ENCODE data around the gene CELF1. TPM values are rescaled to one million over a fixed set of nuclear protein-coding genes. Genes with fewer than 3 reads are reported as not detected.

CELF1 gene
- total and polyA plus RNA-seq, 2 of the 4 experiments (the other 2 are of a cell fraction), result 63.3 to 135 TPM

GRCh38 chr11:47507563-47508239, 45.2 kb downstream of the CELF1 start:
- H3K9me1 ChIP-seq (ENCODE audit: insufficient read depth, low read length), result peaks cover 28% of the 10 kb centered on the region
- H2BK20ac ChIP-seq (ENCODE audit: low read depth, low read length), result no peak overlapping the region
- intact Hi-C loops (cut with micrococcal nuclease) (no loop called here), dilution Hi-C loops (cut with HindIII; ENCODE audit: low sequenced_read_pairs, unreplicated experiment) (no loop called here), in situ Hi-C loops (cut with MboI; ENCODE audit: low sequenced_read_pairs) (no loop called here)
- 83% methylated on average over 1 of the region's 1 CpG; no CpG with 5 or more reads in 1 of the 2 experiments for WGBS, 2 experiments (ENCODE audit: extremely low coverage in 2 of 2, insufficient read length in 1 of 2)
- CTCF ChIA-PET, result interaction anchor here (0.6 kb wide), 1 partner anchor 224 kb away, joined by 3 read pairs; no protein-coding TSS in a partner anchor
- H2AFZ ChIP-seq (replicated peaks; ENCODE audit: low read length, poor library complexity), result no peak overlapping the region
- H3K9me3 ChIP-seq (ENCODE audit: control insufficient read depth, insufficient read depth, low read length), result no peaks in the 10 kb centered on the region
- no peak overlapping the region for H3K4me2 ChIP-seq (ENCODE audit: low read depth, low read length)
- no peak overlapping the region for H3K56ac ChIP-seq (ENCODE audit: extremely low read depth, insufficient read depth, low read length)
- H4K5ac ChIP-seq (ENCODE audit: low read depth, low read length), result no peak overlapping the region
- H2AK5ac ChIP-seq (ENCODE audit: low read depth, low read length), result no peak overlapping the region
- ATAC-seq (ENCODE audit: low read depth) (no peak), DNase-seq (no peak)
- H4K91ac ChIP-seq (ENCODE audit: insufficient read depth, low read depth, low read length), result no peak overlapping the region
- H3K23ac ChIP-seq (ENCODE audit: low read depth, low read length), result no peak overlapping the region
- peaks cover 34 to 91% of the 10 kb centered on the region in 2 experiments for H3K79me1 ChIP-seq (ENCODE audit: low read depth in 1 of 2, low read length in 2 of 2)
- no peak overlapping the region for H2BK120ac ChIP-seq (ENCODE audit: low read depth, low read length)
- no peak overlapping the region for H3K18ac ChIP-seq (ENCODE audit: low read depth, low read length)
- no peak overlapping the region for H2AK9ac ChIP-seq (replicated peaks; ENCODE audit: low read depth, low read length, poor library complexity)
- H3K4me3 ChIP-seq (ENCODE audit: insufficient read depth, low read depth, low read length), result no peak overlapping the region
- no peak overlapping the region for H2BK15ac ChIP-seq (ENCODE audit: low read depth, low read length)
- H3K4me1 ChIP-seq (ENCODE audit: control insufficient read depth, insufficient read depth, low read length), result peaks cover 12% of the 10 kb centered on the region
- H3K27ac ChIP-seq (ENCODE audit: insufficient read depth, low read length), result no peak overlapping the region
- H3K27me3 ChIP-seq (ENCODE audit: control insufficient read depth, insufficient read depth, low read length), result no peaks in the 10 kb centered on the region
- H3K36me3 ChIP-seq (ENCODE audit: control insufficient read depth, insufficient read depth, low read length), result no peaks in the 10 kb centered on the region
- no TSS peak for BruUV-seq (replicated peaks)
- H3K4ac ChIP-seq (ENCODE audit: low read depth, low read length), result no peak overlapping the region
- no peak overlapping the region for H4K8ac ChIP-seq (ENCODE audit: low read depth in 2 of 2, low read length in 2 of 2)
- no peak for TF ChIP-seq SMC3 (IDR thresholded peaks at IDR 0.05; ENCODE audit: low read depth, low read length)
- TF ChIP-seq RFX5 (IDR thresholded peaks at IDR 0.05; ENCODE audit: low read depth, low read length), result no peak
- TF ChIP-seq CTCF (conservative IDR thresholded peaks at IDR 0.05; ENCODE audit: low read depth, low read length), result no peak
- no peak for TF ChIP-seq NFE2L2 (IDR thresholded peaks at IDR 0.05; ENCODE audit: low read depth, low read length)
- no peak for TF ChIP-seq CHD1 (IDR thresholded peaks at IDR 0.05; ENCODE audit: low read depth, low read length)
- TF ChIP-seq ELK1 (IDR thresholded peaks at IDR 0.05; ENCODE audit: borderline replicate concordance, low read depth, low read length), result no peak
- no peak for TF ChIP-seq USF2 (IDR thresholded peaks at IDR 0.05; ENCODE audit: low read depth, low read length)
- TF ChIP-seq BHLHE40 (IDR thresholded peaks at IDR 0.05; ENCODE audit: low read depth, low read length), result no peak
- TF ChIP-seq POLR2A (IDR thresholded peaks at IDR 0.05; ENCODE audit: low read depth, low read length), result no peak
- no peak for TF ChIP-seq MAFK (IDR thresholded peaks at IDR 0.05; ENCODE audit: low read depth, low read length)
- no peak for TF ChIP-seq RCOR1 (IDR thresholded peaks at IDR 0.05; ENCODE audit: insufficient replicate concordance, low read length)
- no peak for TF ChIP-seq CEBPB (IDR thresholded peaks at IDR 0.05; ENCODE audit: low read depth, low read length)
- no peak overlapping the region for H2BK5ac ChIP-seq (ENCODE audit: low read depth, low read length, poor library complexity, severe bottlenecking)
- POLR2A ChIA-PET (ENCODE audit: unreplicated experiment), result no interaction called here
- H3K14ac ChIP-seq (replicated peaks; ENCODE audit: low read depth, low read length), result no peak overlapping the region
- H3K9ac ChIP-seq (ENCODE audit: low read depth, low read length), result no peak overlapping the region
- H4K20me1 ChIP-seq (ENCODE audit: insufficient read depth, low read length), result peaks cover 86% of the 10 kb centered on the region

All from IMR-90 (cell line).